H7 (cell line): ENCODE data around the gene POLK. TPM values are rescaled to one million over a fixed set of nuclear protein-coding genes. Genes with fewer than 3 reads are reported as not detected.
"Not testable (repeated sequence)": the region's sequence is repeated elsewhere in the genome, so short reads cannot be mapped to it uniquely, and the experiment has no call there.

ENCODE experiments used
- DNase-seq: peaks from one replicate; pipeline ENCODE4 v3.0.0; 2012
- H3K27me3 ChIP-seq: 2 replicates; pipeline ENCODE4 v1.6.0; 2011; ENCODE audit warnings: mild to moderate bottlenecking, low read length; ENCODE audit not compliant: control insufficient read depth, insufficient read depth
- H3K36me3 ChIP-seq: replicated peaks from 2 replicates; pipeline ENCODE4 v1.5.1; 2011; ENCODE audit warnings: low read length; ENCODE audit not compliant: control insufficient read depth, insufficient read depth
- H3K4me3 ChIP-seq: 2 replicates; pipeline ENCODE4 v1.5.1; 2011; ENCODE audit warnings: low read depth, mild to moderate bottlenecking, control low read depth, low read length, moderate library complexity; ENCODE audit not compliant: insufficient read depth
- total RNA-seq: library from RNA; depleted of rRNA; stranded (reverse); fragments of >200 nt; shearing (Covaris generic); gene quantifications from 2 replicates; pipeline ENCODE4 v1.2.3, GENCODE V29; 2014; rRNA removed

POLK gene
- 8.6 and 12.5 TPM in 2 replicates for total RNA-seq

DNA sequence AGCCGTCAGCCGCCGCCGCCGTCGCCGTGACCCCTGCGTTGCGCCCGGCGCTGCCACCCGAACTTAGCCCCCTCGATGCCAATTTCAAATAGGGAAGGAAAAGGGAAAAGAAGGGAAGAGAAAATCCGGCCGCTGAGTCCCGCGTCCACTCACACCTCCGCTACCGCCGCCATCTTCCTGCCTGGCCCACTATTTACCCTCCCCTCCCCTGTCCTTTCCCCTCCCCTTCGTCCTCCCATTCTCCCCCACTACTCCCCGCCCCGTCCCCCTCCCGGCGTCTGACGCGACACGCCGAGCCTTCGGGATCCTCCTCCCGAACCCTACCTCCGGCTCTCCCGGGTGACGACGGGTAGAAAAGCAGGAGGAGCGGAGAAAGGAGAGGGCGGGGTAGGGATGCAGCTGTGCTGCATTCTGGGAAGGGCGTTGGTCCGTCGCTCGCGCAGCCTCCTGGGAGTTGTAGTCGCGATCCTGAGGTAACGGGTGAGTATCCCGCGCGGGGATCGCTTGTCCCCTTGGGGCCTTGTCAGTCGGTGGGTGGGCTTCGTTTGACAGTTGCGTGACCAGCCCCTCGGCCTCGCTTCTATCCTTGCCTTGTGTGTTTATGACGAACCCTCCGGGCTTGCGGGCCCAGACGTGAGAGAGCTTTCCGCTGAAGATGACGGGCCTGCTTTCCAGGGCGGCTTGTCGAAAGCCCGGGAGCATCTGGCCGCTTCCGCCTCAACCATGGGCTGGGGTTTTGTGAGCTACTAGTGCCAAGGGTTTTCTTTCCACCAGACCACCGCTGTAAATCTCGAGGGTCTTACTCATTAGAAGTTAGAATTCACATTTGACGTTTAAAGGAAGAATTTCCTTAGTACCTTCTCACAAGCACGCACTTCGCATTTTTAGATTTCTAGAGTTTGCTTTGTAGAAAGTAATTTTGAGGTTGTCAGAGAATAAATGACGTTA is at the start of gene POLK, which contains the start of gene CERT1:
Gene POLK (plus strand): TSS at position 457 of the 948 bp plus-strand sequence.
Gene CERT1 (minus strand): TSS at position 195 of the 948 bp plus-strand sequence. CDS start 422 bp downstream, outside the sequence.
- H3K4me3 ChIP-seq = peak within 1 kb of the TSS; percentile 86
- H3K27me3 ChIP-seq = no peaks in the 10 kb centered on the region
- DNase-seq = peak; percentile 94
- H3K36me3 ChIP-seq = no peaks in the 10 kb centered on the region

DNA sequence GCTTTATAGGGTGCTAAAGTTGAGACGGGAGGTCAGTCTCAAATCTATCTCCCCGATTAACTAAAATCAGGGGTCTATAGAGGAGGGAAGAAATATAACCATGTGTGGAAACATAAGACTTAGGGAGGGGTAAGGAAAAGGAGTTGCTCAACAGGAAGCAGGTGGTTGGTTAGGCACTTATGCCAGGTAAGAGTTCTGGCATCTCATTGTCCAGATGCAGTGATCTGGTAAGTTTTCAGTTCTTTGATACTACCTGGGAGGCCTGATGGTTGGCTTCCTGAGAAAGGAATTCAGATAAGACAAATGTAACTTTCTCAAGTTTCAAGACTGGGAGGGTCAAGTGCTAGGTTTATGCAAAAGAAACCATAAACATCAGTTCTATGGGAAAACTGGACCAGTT is 48.0 kb upstream of the POLK start:
- no peaks in the 10 kb centered on the region for H3K36me3 ChIP-seq
- no peak for DNase-seq
- H3K4me3 ChIP-seq = no peak overlapping the region
- no peaks in the 10 kb centered on the region for H3K27me3 ChIP-seq

DNA sequence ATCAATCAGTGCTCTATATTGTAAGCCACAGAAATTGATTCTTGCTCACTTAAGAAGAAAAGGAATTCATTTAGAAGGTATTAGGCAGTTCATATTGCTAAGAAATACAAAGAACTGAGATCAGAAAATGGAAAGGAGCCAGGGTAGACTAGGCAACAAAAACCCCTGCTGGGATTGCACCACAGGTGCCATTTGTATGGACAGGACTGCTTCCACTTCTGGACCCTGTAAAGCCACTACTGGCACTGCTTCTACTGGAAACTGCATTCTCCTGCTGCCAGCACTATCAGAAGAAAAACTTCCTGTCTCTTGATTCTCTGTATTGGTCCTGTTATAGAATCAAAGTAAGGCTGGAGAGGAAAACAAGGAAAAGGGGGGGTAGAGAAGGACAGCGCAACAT is 46.2 kb upstream of the POLK start:
- Histone ChIP-seq H3K36me3 (no peaks in the 10 kb centered on the region), H3K4me3 (no peak overlapping the region)
- no peak for DNase-seq

DNA sequence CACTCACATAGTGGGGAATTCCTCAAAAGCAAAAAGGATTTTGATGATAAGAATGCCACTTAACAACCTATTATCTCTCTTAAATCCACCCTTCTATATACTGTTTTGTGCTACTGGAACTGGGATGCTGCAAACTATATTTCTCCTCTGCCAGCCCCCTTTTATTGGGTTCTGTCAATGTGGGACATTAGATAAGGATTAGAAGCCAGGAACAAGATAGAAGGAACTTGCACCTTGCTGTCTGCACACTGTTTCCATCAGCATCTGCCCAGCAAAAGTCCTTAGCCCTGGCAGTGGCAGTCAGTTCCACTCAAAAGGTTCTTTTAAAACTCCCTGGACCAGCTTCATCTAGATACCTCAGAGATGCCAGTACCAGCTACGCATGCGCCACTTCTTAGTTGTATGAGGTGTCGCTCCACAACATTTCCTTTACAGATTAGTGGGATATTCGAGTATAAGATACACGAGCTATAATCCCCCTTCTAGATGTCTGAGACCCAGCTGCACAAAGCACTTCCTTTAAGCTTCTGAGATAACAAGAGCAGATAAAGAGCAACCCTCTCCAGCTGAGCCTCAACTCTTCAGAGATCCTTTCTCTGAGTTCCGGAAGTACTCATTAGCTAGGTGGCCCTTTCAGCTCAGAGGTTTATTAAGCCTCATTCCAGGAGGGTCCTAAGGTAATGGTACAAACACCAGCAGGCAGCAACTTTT is 45.5 kb upstream of the POLK start:
- H3K4me3 ChIP-seq = no peak overlapping the region
- no peak for DNase-seq
- no peaks in the 10 kb centered on the region for H3K36me3 ChIP-seq
- H3K27me3 ChIP-seq = no peaks in the 10 kb centered on the region

More for the DNA sequence above, 46.2 kb upstream of the POLK start:
- no peaks in the 10 kb centered on the region for H3K27me3 ChIP-seq

DNA sequence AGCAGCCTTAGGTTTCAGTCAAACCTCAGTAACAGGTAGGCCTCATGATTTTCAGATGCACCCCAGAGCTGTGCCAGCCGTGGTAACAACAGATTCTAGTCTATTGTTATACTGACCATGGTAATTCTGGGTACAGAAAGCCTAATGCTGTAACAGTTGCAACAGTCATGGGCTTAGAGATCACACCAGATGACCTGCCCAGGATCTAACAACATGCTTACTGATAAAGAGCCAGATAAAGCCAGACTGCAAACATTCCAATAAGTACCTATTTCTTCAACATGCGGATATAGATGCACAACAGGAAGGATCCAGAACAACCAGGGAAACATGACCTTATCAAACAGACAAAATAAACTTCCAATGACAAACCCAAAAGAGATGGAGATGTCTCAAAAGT is 43.1 kb upstream of the POLK start:
- no peak for DNase-seq
- H3K36me3 ChIP-seq = no peaks in the 10 kb centered on the region
- no peak overlapping the region for H3K4me3 ChIP-seq
- H3K27me3 ChIP-seq = no peaks in the 10 kb centered on the region

DNA sequence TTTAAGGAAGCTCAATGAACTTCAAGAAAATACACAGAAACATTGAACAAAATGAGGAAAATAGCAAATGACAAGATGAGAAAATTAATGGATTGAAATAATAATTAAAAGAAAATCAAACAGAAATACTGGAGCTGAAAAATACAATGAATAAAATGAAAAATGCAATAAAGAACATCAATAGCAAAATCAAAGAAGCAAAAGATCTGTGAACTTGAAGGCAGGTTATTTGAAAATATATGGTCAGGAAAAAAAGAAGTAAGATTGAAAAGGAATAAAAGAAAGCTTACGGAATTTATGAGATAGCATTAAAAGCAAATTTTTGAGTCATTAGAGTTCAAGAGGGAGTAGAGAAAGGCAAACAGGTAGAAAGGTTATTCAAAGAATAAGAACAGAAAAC is 42.7 kb upstream of the POLK start:
- no peak overlapping the region for H3K4me3 ChIP-seq
- DNase-seq = no peak

DNA sequence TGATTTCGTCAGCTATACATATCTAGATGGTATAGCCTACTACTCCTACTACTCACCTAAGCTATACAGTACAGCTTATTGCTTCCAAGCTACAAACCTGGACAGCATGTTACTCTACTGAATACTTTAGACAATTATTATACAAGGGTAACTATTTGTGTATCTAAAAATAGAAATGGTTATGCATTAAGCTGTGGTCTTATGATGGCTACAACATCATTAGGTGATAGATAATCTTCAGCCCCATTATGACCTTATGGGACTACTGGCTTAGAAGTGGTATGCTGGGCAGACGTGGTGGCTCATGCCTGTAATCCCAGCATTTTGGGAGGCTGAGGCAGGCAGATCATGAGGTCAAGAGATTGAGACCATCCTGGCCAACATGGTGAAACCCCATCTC is 40.5 kb upstream of the POLK start:
- Histone ChIP-seq H3K27me3 (no peaks in the 10 kb centered on the region), H3K4me3 (no peak overlapping the region), H3K36me3 (no peaks in the 10 kb centered on the region)
- DNase-seq = no peak

More for the DNA sequence above, 42.7 kb upstream of the POLK start:
- no peaks in the 10 kb centered on the region for H3K27me3 ChIP-seq
- no peaks in the 10 kb centered on the region for H3K36me3 ChIP-seq

DNA sequence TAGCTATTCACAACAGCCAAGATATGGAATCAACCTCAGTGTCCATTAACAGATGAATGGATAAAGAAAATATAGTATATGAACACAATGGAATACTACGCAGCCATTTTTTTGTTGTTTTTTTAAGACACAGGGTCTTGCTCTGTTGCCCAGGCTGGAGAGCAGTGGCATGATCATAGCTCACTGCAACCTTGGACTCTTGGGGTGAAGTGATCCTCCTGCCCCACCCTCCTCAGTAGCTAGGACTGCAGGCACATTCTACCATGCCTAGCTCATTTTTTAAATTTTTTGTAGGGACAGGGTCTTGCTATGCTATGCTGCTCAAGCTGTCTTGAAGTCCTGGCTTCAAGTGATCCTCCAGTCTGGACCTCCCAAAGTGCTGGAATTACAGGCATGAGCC is 38.7 kb upstream of the POLK start:
- Histone ChIP-seq H3K27me3 (no peaks in the 10 kb centered on the region), H3K4me3 (no peak overlapping the region), H3K36me3 (no peaks in the 10 kb centered on the region)
- DNase-seq = no peak

DNA sequence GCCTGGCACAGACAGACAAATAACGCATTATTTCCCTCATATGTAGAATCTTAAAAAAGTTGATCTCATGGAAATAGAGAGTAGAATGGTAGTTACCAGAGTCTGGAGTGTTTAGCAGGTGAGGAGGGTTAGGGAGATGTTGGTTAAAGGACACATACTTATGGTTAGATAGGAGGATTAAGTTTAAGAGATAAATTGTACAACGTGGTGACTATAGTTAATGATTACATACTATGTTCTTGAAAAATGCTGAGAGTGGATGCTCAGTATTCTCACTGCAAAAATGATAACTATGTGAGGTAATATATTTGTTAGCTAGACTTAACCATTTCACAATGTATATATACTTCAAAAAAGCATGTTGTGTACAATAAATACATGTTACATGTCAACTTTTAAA is 38.2 kb upstream of the POLK start:
- H3K27me3 ChIP-seq = no peaks in the 10 kb centered on the region
- no peak for DNase-seq
- H3K4me3 ChIP-seq = no peak overlapping the region
- no peaks in the 10 kb centered on the region for H3K36me3 ChIP-seq

DNA sequence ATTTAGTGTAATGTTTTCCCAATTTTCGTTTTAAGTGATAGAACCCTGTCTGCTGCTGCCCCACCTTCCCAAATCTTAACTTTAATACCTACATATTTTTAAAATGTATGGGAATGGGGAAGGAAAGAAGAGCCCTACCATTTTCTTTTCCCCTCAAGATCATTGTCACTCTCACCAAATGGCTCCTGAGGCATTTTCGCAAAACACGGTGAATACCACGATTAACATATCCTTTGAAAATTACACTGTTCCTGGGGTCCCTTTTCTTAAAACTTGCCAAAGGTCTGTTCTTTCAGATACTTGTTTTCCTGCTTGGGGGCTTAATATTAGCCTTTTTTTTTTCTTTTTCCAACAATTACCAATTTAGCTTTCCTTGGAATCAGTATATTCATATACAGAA is 36.3 kb upstream of the POLK start:
- no peaks in the 10 kb centered on the region for H3K27me3 ChIP-seq
- no peaks in the 10 kb centered on the region for H3K36me3 ChIP-seq
- DNase-seq = no peak
- no peak overlapping the region for H3K4me3 ChIP-seq

DNA sequence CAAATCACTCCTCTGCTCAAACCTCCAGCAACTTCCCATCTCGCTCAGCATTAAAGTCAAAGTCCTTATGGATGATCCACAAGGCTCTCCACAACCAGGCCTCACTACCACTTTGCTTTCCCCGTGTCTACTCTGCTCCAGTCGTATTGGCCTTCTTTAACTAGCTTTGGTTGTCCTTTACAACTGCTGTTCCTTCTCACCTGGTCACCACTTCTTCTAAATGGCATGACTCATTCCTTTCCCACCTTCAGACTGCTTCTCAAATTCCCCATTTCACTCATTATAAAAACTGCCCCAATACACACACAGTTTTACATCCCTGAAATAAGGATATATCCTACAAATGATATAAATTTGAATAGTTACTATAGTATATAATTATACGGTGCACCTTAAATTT is 30.7 kb upstream of the POLK start:
- Histone ChIP-seq H3K4me3 (no peak overlapping the region), H3K27me3 (no peaks in the 10 kb centered on the region), H3K36me3 (no peaks in the 10 kb centered on the region)
- DNase-seq = no peak

DNA sequence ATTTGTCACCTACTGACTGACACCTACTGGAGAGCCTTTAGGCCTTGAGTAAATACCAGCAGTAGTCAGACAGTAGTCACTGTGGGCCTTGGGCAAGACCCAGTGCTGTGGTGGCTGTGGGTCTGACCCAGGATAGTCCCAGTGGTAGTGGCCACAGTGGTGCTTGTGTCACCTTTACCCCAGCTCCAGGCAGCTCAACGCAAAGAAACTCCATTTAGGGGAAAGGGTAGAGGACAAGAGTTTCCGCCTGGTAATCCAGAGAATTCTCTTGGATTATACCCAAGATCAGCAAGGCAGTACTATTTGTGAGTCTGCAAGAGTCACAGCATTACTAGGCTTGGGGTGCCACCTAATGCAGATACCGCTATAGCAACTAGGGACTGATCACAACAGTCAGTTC is 29.2 kb upstream of the POLK start:
- Histone ChIP-seq H3K27me3 (no peaks in the 10 kb centered on the region), H3K4me3 (no peak overlapping the region), H3K36me3 (no peaks in the 10 kb centered on the region)
- DNase-seq = no peak

DNA sequence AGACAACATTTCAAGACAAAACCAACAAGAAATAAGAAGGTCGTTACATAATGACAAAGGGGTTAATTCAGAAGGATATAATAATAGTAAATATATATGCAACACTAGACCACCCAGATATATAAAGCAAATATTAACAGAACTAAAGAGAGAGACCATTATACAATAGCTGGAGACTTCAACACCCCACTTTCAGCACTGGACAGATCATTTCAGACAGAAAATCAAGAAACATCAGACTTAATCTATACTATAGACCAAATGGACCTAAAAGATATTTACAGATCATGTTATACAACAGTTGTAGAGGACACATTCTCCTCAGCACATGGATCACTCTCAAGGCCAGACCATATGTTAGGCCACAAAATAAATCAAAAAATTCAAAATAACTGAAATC is 27.1 kb upstream of the POLK start:
- no peak overlapping the region for H3K4me3 ChIP-seq
- H3K36me3 ChIP-seq = no peaks in the 10 kb centered on the region
- H3K27me3 ChIP-seq = no peaks in the 10 kb centered on the region
- DNase-seq = no peak

DNA sequence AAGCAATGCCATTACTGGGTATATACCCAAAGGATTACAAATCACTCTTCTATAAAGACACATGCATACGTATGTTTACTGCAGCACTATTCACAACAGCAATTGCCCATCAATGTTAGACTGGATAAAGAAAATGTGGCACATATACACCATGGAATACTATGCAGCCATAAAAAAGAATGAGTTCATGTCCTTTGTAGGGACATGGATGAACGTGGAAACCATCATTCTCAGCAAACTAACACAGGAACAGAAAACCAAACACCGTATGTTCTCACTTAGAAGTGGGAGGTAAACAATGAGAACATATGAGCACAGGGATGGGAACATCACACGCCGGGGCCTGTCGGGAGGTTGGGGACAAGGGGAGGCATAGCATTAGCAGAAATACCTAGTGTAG is 21.8 kb upstream of the POLK start:
- not testable (repeated sequence) for H3K27me3 ChIP-seq, H3K4me3 ChIP-seq, DNase-seq, H3K36me3 ChIP-seq

DNA sequence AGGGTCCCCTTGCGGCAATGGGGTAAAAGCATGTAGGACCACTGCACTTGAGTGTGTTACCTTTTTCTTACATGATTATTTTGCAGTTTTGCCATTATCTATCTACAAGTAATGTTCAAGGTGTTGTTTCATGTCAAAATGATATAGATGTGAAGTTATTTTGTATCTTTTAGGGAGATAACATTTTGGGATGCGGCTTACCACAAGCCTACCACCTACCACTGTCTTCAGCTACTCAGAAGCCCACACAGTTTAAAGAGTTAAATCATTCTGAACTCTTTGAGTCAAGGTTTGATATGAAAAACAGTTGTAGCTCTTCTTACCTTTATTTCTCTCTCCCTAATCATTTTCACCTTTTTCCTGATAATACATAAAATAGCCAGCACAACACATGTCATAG is 20.1 kb upstream of the POLK start:
- no peak for DNase-seq
- no peaks in the 10 kb centered on the region for H3K27me3 ChIP-seq

More for the DNA sequence above, 20.1 kb upstream of the POLK start:
- H3K4me3 ChIP-seq = no peak overlapping the region
- H3K36me3 ChIP-seq = no peaks in the 10 kb centered on the region
